Measurements from ENCODE around the gene SLC25A11.

DNA sequence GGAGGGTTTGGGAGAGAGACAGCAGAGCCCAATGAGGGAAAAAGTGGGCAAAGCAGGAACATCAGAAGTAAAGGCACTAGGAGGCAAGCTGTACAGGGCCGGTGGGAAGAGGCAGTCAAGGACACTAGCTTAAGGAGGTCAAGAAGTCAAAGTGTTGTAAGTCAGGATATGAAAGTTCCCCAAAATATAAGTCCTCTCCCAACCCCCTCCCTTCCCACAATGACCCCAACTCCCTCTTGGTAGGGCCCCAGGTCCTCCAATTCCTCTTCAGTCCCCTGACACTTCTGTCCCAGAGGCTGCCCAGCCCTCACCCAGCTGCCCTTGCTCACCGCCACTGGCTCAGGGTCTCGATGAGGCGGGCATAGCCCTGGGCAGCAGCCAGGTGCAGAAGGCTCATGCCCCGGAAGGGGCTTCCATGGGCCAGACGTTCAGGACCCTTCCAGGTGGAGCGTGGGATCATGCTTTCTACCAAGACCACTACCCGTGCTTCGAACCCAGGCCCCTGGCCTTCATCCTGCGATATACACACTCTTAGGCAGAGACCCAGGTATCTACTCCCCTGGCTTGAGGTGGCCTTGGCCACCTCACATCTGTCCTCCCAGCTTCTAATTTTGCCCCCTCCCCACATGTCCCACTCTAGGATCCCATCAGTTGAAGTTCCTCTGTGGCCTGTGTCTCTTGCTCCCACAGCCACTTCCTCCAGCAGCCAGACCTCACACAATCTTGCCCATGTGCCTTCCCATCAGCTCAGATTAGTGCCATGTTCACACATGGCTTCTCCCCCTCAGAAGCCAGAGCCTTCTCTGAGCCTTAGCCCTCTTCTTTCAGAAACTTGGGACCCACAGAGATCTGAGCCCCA is 33.6 kb upstream of the SLC25A11 start:
- TF ChIP-seq POLR2AphosphoS5 (IDR thresholded peaks at IDR 0.05; ENCODE audit: low read depth, low read length) (no peak; the same call in none of the 2 replicates), TAF1 (IDR thresholded peaks at IDR 0.05; ENCODE audit: borderline replicate concordance, insufficient read depth, low read length) (no peak)
